HL-60/S4 treated with retinoic acid at 250 ng/mL for 4 days and 3 days (cell line): ENCODE measurements around the gene IZUMO2.

ENCODE experiments used
- in situ Hi-C: fragments of 300-500 bp; cut with MboI; formaldehyde crosslinking; loops from 2 replicates; pipeline ENCODE4 v1.7.0; 2022; ENCODE audit warnings: low sequenced_read_pairs

Gene IZUMO2

GRCh38 chr19:50162988-50163387, at the start of gene IZUMO2:
Gene IZUMO2 (minus strand): TSS chr19:50163281. CDS start chr19:50163194, 87 bp downstream.
- in situ Hi-C loops, result no loop called here

- in situ Hi-C loops, result no loop called here
These were observed 47.3 kb upstream of the IZUMO2 start for GRCh38 chr19:50210425-50210824.

DNA sequence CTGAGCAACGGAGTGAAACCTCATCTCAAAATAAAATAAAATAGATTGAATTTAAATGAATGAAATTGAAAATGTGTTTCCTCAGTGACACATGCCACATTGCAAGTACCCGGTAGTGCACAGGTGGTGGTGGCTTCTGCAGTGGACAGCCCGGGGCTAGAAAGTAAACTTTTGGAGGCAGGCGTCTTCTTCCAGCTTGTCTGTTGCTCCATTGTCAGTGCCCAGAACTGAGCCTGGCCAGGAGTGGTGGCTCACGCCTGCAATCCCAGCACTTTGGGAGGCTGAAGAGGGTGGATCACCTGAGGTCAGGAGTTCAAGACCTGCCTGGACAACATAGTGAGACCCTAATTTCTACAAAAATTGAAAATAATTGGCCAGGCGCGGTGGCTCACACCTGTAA, 46.0 kb upstream of the IZUMO2 start:
- in situ Hi-C loops, result no loop called here

- in situ Hi-C loops, result no loop called here
These were observed 44.6 kb upstream of the IZUMO2 start for GRCh38 chr19:50207730-50208129.

GRCh38 chr19:50206191-50206590, 43.1 kb upstream of the IZUMO2 start:
- in situ Hi-C loops, result no loop called here

GRCh38 chr19:50205681-50206138, 42.6 kb upstream of the IZUMO2 start:
- in situ Hi-C loops, result no loop called here

DNA sequence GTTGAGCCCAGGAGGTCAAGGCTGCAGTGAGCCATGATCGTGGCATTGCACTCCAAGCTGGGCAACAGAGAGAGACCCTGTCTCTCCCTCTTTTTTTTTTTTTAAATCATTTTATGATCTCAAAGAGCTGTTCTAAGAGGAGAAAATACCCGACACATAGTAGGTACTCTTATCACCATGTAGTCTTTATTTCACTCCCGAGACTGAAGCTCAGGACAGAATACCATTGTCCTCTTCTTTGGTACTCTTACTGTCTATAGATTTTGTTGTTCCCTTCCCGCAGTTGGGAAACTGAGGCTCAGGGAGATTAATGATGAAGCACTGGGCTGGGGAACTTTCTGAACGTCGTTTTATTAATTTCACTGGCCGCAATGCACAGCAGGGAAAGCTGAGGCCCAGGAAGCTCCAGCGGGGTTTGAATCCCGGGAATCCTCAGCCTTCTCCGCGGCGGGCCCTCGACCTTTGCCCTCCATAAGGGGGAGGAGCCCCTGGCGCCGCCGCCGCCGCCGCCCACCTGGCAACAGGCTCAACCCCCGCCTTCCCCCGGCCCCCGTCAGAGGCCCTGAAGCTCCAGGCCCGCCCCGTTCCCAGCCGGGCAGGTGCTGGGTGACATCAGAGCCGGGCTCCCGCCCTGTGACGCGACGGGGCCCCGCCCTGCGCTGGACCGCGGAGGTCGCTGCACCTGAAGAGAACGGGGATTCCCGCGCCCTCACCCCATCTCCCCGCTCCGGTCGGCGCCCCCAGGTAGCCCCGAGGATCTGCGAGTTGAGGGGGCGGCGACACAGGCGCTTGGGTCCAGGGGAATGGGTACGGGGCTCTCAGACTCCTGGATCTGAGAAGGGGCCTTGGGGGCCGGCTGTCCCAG, 42.0 kb upstream of the IZUMO2 start:
- in situ Hi-C loops, result no loop called here

- in situ Hi-C loops, result no loop called here
These were observed 41.0 kb upstream of the IZUMO2 start for GRCh38 chr19:50204081-50204428.

- in situ Hi-C loops, result no loop called here
These were observed 40.4 kb upstream of the IZUMO2 start, which contains the start of gene MYH14 for GRCh38 chr19:50203281-50204080. Gene MYH14 (plus strand): TSS chr19:50203622. CDS start chr19:50210366, 6,744 bp downstream.

GRCh38 chr19:50202962-50203280, 39.8 kb upstream of the IZUMO2 start:
- in situ Hi-C loops, result no loop called here

- in situ Hi-C loops, result no loop called here
These were observed 39.3 kb upstream of the IZUMO2 start for GRCh38 chr19:50202386-50202785.

DNA sequence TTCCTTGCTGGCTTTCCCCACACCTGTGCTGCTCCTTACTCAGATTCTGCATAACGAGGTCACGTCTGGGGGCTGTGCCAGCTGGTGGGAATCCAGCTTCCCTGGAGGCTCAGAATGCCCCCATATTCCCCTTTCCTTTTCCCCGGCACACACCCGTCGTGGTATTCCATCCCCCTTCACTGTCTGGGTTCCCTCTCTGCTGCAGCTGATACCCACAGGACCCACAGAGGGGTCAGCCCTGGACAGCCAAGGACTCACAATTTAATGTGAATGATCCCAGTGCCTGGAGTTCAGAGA, 36.1 kb upstream of the IZUMO2 start:
- in situ Hi-C loops, result no loop called here

DNA sequence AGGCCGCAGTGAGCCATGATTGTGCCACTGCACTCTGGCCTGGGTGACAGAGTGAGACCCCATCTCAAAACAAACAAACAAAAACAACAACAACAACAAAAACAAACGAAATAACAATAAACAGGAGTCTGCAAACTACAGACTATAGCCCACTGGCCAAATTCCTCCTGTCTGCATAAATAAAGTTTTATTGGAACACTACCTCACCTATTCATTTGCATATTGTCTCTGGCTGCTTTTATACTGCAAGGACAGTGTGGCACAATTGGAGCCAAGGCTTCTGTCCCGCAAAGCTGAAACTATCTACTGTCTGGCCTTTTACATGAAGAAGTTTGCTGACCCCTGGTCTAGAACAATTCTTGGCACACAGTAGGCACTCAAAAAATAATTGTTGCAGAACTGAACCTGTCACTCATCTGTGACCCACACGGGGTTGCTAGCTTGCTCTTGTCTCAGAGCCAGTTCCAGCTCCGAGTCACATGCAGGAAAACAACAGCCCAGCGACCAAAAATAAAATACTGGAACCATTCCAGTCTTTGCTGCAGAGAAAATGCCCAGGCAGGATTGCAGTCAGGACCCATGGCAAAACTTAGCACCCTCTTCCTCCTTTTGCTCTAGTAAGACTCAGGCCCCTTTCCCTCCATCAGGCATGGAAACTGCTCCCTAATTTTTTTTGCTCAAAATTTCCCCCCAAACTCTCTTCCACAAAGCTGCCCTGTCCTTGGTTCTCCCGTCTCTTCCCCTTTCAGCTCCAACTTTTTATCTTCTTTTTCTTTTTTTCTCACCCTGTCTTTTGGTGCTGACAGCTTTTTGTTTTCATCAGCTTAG, 35.6 kb upstream of the IZUMO2 start:
- in situ Hi-C loops, result no loop called here

GRCh38 chr19:50197348-50197747, 34.3 kb upstream of the IZUMO2 start:
- in situ Hi-C loops, result no loop called here

GRCh38 chr19:50196322-50196932, 33.3 kb upstream of the IZUMO2 start:
- in situ Hi-C loops, result no loop called here

DNA sequence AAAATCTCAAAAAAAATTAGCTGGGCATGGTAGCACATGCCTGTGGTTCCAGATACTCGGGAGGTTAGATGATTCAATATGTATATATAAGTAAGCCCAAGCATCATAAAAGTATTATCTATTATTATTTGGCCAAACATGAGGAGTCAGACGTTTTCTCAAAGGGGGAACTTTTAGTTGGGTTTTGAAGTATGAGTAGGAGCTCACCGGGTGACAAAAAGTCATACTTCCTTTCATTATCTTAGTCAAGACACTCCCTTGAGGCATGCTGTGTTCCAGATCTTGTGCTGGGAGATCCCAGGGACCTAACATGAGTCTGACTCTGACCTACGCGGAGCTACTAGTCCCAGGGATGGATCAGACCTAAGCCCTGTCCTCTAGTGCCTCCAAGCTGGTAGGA, 32.1 kb upstream of the IZUMO2 start:
- in situ Hi-C loops, result no loop called here

DNA sequence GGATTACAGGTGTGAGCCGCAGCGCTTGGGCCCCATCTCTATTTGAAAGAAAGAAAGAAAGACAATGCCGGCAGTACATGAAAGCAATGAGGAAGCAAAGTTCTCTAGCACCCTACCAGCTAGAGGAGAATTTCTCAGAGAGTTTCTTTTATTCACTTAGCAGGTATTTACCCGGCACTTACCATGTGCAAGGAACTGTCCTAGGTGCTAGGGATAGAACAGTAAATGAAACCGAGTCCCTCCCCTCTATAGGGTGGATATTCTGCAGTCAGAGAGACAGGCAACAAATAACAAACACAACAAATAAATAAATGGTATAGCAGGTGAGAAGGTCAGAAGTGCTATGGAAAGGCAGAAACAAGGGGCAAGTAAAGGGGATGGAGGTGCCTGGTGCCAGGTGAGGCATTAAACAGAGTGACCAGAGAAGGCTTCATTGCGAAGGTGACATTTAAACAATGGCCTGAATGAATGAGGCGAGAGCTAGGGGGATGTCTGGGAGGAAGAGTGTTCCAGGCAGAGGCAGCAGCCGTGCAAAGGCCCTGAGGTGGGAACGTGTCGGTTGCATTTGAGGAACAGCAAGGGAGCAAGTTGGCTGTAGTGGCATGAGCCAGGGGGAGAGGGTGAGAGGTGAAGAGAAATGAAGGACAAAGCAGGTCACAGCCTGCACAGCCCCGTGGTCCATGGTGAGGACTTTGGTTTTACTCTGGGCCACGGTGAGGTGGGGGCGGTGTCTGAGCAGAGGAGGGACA, 29.6 kb upstream of the IZUMO2 start:
- in situ Hi-C loops, result no loop called here

GRCh38 chr19:50191216-50191615, 28.1 kb upstream of the IZUMO2 start:
- in situ Hi-C loops, result no loop called here

DNA sequence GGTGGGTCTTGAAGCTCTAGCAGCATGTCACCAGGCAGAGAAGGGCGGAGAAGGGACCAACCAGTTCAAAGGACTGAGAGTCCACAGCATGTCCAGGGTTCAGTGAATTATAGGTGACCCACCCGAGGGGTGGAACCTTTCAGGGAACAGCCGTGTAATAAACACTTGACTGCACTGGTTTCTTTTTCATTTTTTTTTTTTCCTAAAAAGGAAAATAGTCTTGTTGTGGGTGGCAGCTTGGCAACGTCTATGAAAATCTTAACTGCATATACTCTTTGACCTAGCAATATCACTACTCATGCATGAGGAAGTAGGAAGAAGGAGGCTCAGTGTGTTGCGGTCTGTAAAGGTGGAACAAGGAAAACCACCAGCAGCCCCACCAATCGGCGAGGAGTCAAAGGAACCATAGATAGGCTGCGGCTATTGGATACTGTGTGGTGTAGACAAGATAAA, 27.4 kb upstream of the IZUMO2 start:
- in situ Hi-C loops, result no loop called here

GRCh38 chr19:50189331-50189730, 26.2 kb upstream of the IZUMO2 start:
- in situ Hi-C loops, result no loop called here
